C4-2B (cell line): ENCODE data around the gene PTPN23.

Source experiments
- H3K27ac ChIP-seq: fragments of 450-650 bp; 2 replicates; pipeline ENCODE4 v1.5.1; 2017
- ZFX ChIP-seq: fragments of 450-650 bp; IDR thresholded peaks from 2 replicates; pipeline ENCODE4 v1.6.1; 2017
- TF ChIP-seq, protein P1 (sequence below): fragments of 450-650 bp; conservative IDR thresholded peaks from 2 replicates; pipeline ENCODE4 v1.5.1; 2017; ENCODE audit warnings: mild to moderate bottlenecking

PTPN23 gene

DNA sequence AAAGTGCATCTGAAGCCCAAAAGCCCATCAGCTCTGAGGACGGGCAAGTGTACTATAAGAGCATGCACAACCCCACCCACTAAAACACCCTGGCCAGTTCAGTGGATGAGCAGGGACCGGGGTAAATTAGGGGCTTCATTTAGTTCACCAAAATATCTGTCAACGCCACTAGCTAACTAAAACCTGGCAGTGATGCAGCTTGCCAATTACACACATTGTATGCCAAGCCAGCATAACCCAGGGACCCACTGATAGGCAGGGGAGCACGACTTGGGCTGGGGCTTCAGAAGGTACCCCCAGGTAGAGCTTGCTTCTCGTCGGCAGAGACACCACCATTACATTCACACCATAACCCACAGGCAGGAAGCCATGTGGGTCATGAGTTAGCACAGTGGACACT lies 47.0 kb downstream of the PTPN23 start:
- no peak overlapping the region for H3K27ac ChIP-seq
- TF ChIP-seq ZFX = no peak
- TF ChIP-seq, protein P1, sequence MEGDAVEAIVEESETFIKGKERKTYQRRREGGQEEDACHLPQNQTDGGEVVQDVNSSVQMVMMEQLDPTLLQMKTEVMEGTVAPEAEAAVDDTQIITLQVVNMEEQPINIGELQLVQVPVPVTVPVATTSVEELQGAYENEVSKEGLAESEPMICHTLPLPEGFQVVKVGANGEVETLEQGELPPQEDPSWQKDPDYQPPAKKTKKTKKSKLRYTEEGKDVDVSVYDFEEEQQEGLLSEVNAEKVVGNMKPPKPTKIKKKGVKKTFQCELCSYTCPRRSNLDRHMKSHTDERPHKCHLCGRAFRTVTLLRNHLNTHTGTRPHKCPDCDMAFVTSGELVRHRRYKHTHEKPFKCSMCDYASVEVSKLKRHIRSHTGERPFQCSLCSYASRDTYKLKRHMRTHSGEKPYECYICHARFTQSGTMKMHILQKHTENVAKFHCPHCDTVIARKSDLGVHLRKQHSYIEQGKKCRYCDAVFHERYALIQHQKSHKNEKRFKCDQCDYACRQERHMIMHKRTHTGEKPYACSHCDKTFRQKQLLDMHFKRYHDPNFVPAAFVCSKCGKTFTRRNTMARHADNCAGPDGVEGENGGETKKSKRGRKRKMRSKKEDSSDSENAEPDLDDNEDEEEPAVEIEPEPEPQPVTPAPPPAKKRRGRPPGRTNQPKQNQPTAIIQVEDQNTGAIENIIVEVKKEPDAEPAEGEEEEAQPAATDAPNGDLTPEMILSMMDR = no peak

DNA sequence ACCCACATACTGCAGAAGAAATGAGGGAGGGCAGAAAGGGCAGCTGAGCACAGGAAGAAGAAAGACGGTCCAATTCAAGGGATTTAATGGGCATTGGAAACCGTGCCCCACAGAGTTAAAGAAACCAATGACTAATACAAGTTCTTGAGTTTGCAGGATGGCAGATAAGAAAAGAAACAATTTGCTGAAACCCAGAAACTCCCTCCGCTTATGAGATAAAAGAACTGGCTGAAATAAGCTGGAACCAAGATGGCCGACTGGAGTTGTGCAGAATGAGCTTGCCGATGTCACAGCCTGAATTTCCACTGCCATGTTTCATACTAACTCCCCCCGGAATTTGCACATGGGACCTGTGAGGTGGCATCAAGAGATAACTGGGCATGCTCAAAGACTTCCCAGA lies 47.8 kb downstream of the PTPN23 start:
- H3K27ac ChIP-seq = no peak overlapping the region
- TF ChIP-seq, protein P1 = no peak
- no peak for TF ChIP-seq ZFX

DNA sequence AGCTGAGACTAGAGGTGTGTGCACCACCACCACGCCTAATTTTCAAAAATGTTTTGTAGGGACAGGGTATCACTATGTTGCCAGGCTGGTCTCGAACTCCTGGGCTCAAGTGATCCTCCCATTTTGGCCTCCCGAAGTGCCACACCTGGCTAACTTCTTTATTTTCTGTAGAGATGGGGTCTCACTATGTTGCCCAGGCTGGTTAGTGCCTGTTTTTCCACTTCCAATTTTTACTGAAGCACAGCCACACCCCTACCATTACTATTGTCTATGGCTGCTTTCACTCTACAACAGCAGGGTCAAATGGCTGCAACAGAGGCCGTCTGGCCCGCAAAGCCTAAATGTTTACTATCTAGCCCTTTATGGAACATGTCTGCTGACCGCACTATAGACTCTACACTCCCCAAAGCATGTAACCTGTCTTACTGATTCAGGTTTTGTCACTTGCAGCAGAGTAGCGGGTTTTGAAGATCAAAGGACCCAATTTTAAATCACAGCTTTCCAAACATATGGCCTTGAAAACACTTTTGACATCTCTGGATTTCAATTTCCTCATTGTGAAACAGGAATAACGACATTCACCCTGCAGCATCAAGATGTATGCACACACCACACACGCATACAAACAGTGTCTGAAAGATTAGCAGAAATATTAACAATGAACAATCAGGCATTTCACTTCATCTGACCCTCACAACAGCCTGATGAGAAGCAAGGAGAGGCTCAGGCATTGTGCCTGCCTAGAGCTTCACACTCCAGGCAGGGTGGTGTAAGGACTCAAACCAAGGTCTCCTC lies 48.9 kb downstream of the PTPN23 start:
- H3K27ac ChIP-seq = no peak overlapping the region; the same call in 1 of the 2 replicates
- TF ChIP-seq, protein P1 = no peak
- no peak for TF ChIP-seq ZFX

- H3K27ac ChIP-seq = no peak overlapping the region; the same call in 1 of the 2 replicates
- no peak for TF ChIP-seq ZFX
- TF ChIP-seq, protein P1 = no peak
Measured at GRCh38 chr3:47430606-47431005, 49.8 kb downstream of the PTPN23 start.

DNA sequence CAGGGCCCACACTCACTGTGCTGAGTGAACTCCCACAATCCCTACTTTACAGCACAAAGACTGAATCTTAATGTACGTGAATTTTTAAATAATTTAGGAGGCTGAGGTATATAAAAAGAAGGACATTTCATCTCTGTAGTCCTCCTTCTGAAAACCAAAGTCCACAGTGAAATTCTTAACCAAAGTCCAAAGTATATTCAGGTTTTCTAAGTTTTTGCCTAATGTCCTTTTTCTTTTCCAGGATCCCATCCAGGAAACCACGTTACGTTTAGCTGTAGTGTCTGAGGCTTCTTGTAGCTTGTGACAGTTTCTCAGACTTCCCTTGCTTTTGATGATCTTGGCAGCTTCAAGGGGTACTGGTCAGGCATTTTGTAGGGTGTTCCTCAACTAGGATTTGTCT lies 50.4 kb downstream of the PTPN23 start:
- TF ChIP-seq, protein P1 = no peak
- TF ChIP-seq ZFX = no peak
- no peak overlapping the region for H3K27ac ChIP-seq

- no peak for TF ChIP-seq ZFX
- TF ChIP-seq, protein P1 = no peak
- no peak overlapping the region for H3K27ac ChIP-seq
Measured at GRCh38 chr3:47432673-47433072, 51.9 kb downstream of the PTPN23 start.

DNA sequence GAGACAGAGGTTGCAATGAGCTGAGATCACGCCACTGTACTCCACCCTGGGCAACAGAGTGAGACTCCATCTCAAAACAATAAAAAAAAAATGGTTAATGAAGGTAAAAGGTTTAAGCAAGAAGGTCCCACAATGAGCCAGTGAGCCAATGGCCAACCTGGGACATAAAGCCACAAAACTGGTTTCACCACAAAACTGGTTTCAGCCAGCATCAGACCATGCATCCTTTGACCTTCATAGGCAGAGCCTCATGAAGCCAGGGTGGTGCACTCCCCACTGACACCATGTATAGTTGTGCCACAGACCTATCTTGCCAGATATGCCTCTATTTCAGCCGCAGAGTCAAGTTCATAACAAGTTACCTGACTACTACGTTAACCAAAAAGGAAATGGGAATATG lies 53.0 kb downstream of the PTPN23 start:
- H3K27ac ChIP-seq = peak overlapping the region; percentile 49
- TF ChIP-seq, protein P1 = no peak
- no peak for TF ChIP-seq ZFX
